ENCODE results near the gene NHLRC4.

NHLRC4 gene

GRCh38 chr16:559411-560203 is 7.2 kb upstream of the NHLRC4 start:
- Histone ChIP-seq H3K4me3 (ENCODE audit: low read length) (no peak overlapping the region), H3K9ac (ENCODE audit: low read length) (no peak overlapping the region), H3K36me3 (ENCODE audit: control insufficient read depth, insufficient read depth, low read length) (no peaks in the 10 kb centered on the region), H3K27ac (ENCODE audit: low read depth, low read length) (no peak overlapping the region), H3K4me1 (ENCODE audit: control insufficient read depth, insufficient read depth, low read length) (no peaks in the 10 kb centered on the region), H3K27me3 (ENCODE audit: control insufficient read depth, insufficient read depth, low read length) (peaks cover 19% of the 10 kb centered on the region)

DNA sequence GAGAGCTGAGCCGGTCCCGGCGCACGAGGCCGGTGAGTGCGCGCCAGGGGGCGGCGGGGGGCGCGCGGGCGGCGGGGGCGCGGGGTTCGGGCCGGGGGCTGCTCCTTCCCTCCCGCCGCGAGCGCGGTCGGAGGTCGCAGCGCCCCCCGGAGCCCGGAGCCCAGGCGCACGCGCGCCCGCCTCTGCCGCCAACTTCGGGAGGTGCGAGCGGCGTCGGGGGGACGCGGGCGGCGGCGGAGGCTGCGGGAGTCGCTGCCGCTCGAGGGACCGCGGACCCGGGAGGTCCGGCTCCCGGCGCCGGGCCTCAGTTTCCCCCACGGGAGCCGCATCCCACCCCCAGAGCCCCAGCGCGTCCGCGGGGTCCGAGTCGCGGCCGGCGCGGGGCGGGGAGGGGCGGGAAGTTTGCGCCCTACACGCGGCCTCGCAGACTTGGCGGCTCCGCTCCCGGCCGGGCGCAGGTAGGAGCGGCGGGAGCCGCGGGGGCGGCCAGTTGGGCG is 6.6 kb upstream of the NHLRC4 start, which contains the start of gene PRR35:
Gene PRR35, plus strand, starts transcription at position 191 of the 497 bp plus-strand sequence. CDS start 2,901 bp downstream, outside the sequence.
- Histone ChIP-seq H3K9ac (ENCODE audit: low read length) (no peak within 1 kb of the TSS), H3K36me3 (ENCODE audit: control insufficient read depth, insufficient read depth, low read length) (no peaks in the 10 kb centered on the region), H3K27me3 (ENCODE audit: control insufficient read depth, insufficient read depth, low read length) (peaks cover 19% of the 10 kb centered on the region), H3K4me1 (ENCODE audit: control insufficient read depth, insufficient read depth, low read length) (no peaks in the 10 kb centered on the region), H3K4me3 (ENCODE audit: low read length) (no peak within 1 kb of the TSS), H3K27ac (ENCODE audit: low read depth, low read length) (no peak within 1 kb of the TSS)

- H3K27ac ChIP-seq (ENCODE audit: low read depth, low read length) = no peak overlapping the region
- no peaks in the 10 kb centered on the region for H3K36me3 ChIP-seq (ENCODE audit: control insufficient read depth, insufficient read depth, low read length)
- no peak overlapping the region for H3K9ac ChIP-seq (ENCODE audit: low read length)
- no peak overlapping the region for H3K4me3 ChIP-seq (ENCODE audit: low read length)
- H3K4me1 ChIP-seq (ENCODE audit: control insufficient read depth, insufficient read depth, low read length) = peaks cover 2% of the 10 kb centered on the region
- H3K27me3 ChIP-seq (ENCODE audit: control insufficient read depth, insufficient read depth, low read length) = peaks cover 19% of the 10 kb centered on the region
These were observed 5.9 kb upstream of the NHLRC4 start for GRCh38 chr16:560701-561412.

DNA sequence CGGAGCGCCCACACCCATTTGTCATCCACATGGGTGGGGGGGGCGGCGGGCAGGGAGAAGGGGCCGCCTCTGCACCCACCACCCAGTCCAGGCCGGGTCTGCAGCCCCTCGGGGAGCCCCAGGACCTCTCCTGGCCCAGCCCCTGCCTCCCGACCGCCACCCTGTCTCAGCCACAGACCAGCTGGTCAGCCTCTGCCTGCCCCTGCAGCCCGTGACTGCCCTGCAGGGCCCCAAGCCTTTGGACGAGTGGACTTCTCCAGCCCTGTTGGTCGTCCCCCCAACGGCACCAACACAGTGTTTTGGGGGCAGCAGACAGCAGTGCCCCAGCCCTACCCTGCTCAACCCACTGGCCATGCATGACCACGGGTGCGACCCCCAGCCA is 5.4 kb upstream of the NHLRC4 start:
- peaks cover 19% of the 10 kb centered on the region for H3K27me3 ChIP-seq (ENCODE audit: control insufficient read depth, insufficient read depth, low read length)
- no peak overlapping the region for H3K4me3 ChIP-seq (ENCODE audit: low read length)
- no peaks in the 10 kb centered on the region for H3K36me3 ChIP-seq (ENCODE audit: control insufficient read depth, insufficient read depth, low read length)
- no peak overlapping the region for H3K27ac ChIP-seq (ENCODE audit: low read depth, low read length)
- peaks cover 4% of the 10 kb centered on the region for H3K4me1 ChIP-seq (ENCODE audit: control insufficient read depth, insufficient read depth, low read length)
- no peak overlapping the region for H3K9ac ChIP-seq (ENCODE audit: low read length)

GRCh38 chr16:561957-562938 is 4.6 kb upstream of the NHLRC4 start:
- H3K9ac ChIP-seq (ENCODE audit: low read length) = no peak overlapping the region
- H3K4me3 ChIP-seq (ENCODE audit: low read length) = no peak overlapping the region
- no peak overlapping the region for H3K27ac ChIP-seq (ENCODE audit: low read depth, low read length)
- H3K36me3 ChIP-seq (ENCODE audit: control insufficient read depth, insufficient read depth, low read length) = no peaks in the 10 kb centered on the region
- H3K27me3 ChIP-seq (ENCODE audit: control insufficient read depth, insufficient read depth, low read length) = peaks cover 19% of the 10 kb centered on the region
- peaks cover 4% of the 10 kb centered on the region for H3K4me1 ChIP-seq (ENCODE audit: control insufficient read depth, insufficient read depth, low read length)

DNA sequence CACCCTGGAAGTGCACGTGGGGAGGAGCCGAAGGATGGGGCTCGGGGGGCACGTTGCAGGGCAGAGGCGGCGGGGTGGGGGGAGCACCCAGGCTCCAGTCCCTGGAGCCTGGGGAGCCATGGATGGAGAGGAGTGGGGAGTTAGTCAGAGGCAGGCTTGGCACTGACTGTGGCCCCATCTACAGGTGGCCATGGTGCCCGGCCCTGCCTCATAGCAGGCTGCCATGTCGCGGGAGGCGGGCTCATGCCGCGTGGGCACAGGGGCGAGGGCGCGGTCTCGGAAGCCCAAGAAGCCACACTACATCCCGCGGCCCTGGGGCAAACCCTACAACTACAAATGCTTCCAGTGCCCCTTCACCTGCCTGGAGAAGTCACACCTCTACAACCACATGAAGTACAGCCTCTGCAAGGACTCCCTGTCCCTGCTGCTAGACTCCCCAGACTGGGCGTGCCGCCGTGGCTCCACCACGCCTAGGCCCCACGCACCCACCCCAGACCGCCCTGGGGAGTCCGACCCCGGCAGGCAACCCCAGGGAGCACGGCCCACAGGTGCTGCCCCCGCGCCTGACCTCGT is 3.6 kb upstream of the NHLRC4 start:
- H3K4me3 ChIP-seq (ENCODE audit: low read length) = no peak overlapping the region
- H3K36me3 ChIP-seq (ENCODE audit: control insufficient read depth, insufficient read depth, low read length) = no peaks in the 10 kb centered on the region
- no peak overlapping the region for H3K27ac ChIP-seq (ENCODE audit: low read depth, low read length)
- peaks cover 19% of the 10 kb centered on the region for H3K27me3 ChIP-seq (ENCODE audit: control insufficient read depth, insufficient read depth, low read length)
- H3K4me1 ChIP-seq (ENCODE audit: control insufficient read depth, insufficient read depth, low read length) = peaks cover 4% of the 10 kb centered on the region
- no peak overlapping the region for H3K9ac ChIP-seq (ENCODE audit: low read length)

GRCh38 chr16:564690-565418 is 2.0 kb upstream of the NHLRC4 start:
- Histone ChIP-seq H3K27me3 (ENCODE audit: control insufficient read depth, insufficient read depth, low read length) (peaks cover 8% of the 10 kb centered on the region), H3K27ac (ENCODE audit: low read depth, low read length) (no peak overlapping the region), H3K9ac (ENCODE audit: low read length) (no peak overlapping the region), H3K36me3 (ENCODE audit: control insufficient read depth, insufficient read depth, low read length) (no peaks in the 10 kb centered on the region), H3K4me3 (ENCODE audit: low read length) (no peak overlapping the region), H3K4me1 (ENCODE audit: control insufficient read depth, insufficient read depth, low read length) (peaks cover 8% of the 10 kb centered on the region)

DNA sequence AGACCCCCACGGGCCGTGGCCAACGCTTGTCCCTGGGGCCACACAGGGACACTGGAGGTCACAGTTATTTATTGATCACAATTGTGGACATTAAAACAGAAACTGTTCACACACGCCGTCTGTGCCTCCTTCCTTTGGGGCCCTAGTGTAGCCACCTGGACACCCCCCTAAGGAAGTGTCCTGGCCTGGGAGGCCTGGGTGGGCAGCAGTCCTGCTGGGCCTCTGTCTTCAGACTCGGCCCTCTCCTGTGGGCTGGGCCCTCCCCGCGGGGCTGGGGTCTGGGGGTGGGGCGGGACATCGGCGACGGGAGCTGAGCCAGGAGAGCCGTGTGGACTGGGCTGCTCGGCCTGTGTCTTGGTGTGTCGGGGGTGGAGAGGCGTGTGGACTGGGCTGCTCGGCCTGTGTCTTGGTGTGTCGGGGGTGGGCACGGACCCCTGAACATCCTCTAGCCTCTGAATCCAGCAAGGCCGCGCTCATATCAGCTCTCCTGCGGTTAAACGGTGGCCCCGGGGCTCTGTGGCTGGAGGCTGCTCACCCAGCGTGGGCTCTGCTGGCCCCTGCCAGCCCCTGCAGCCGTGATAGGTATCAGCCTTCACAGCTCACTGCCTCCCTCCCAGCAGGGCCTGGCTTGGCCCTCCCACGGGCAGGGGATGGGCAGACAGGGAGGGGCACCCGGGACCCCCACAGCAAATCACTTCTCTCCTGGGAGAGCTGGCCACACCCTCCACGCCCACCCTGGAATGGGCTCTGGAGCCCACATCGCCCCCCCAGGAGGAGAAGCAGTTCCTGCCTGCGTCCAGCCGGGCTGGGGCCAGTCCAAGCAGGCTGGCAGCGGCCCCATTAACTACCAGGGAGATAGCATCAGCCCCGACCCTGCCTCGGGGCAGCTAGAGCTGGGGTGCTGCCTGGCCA is 1.1 kb upstream of the NHLRC4 start:
- Histone ChIP-seq H3K27me3 (ENCODE audit: control insufficient read depth, insufficient read depth, low read length) (peaks cover 7% of the 10 kb centered on the region), H3K27ac (ENCODE audit: low read depth, low read length) (no peak overlapping the region), H3K36me3 (ENCODE audit: control insufficient read depth, insufficient read depth, low read length) (no peaks in the 10 kb centered on the region), H3K4me3 (ENCODE audit: low read length) (no peak overlapping the region), H3K9ac (ENCODE audit: low read length) (no peak overlapping the region), H3K4me1 (ENCODE audit: control insufficient read depth, insufficient read depth, low read length) (peaks cover 8% of the 10 kb centered on the region)

DNA sequence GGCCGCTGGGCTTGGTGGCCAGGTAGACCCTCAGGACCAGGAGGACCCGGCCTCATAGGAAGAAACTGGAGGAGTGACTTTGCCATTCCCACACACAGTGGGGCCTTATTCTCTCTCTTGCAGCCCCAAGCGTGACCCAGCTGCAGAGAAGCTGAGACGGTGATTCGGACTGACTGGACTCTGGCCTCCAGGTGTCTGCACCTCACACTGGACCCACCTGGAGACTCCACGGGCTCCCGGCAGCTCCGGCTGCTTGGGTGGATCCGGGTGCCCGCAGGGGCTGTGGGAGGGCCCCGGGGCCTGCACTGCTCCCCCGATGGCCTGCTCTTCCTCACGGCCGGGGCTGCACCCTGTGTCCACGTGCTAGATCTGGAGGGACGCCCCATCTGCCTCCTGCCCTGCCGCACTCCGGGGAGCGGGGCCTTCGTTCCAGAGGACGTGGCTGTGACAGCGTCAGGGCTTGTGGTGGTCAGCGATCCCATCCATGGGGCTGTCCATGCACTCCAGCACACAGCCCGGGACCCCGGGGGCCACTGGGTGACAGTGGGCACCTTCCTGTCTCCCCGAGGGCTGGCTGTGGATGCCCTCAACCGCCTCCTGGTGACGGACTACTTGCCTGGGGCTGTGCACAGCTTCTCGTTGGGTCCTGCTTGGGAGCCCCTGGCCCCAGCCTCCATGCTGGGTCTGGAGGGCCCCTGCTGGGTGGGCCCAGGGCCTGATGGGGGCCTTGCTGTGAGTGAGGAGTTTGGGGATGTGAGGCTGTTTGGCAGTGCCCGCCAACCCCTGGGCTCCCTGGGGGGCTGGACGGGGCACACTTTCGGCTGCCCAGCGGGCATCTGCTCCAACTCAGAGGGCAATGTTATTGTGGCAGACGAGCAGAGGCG is 810 bp downstream of the NHLRC4 start:
- Histone ChIP-seq H3K27ac (ENCODE audit: low read depth, low read length) (no peak overlapping the region), H3K4me1 (ENCODE audit: control insufficient read depth, insufficient read depth, low read length) (peaks cover 8% of the 10 kb centered on the region), H3K36me3 (ENCODE audit: control insufficient read depth, insufficient read depth, low read length) (no peaks in the 10 kb centered on the region), H3K9ac (ENCODE audit: low read length) (no peak overlapping the region), H3K4me3 (ENCODE audit: low read length) (peak overlapping the region; percentile 44), H3K27me3 (ENCODE audit: control insufficient read depth, insufficient read depth, low read length) (no peaks in the 10 kb centered on the region)
